Activated CD8-positive, alpha-beta memory T cell treated with anti-CD3 and anti-CD28 coated beads, Interleukin-2, amount 50 U/mL, for 1 hour (primary cell): Measurements from ENCODE around the gene SETBP1.

ENCODE experiments used
- DNase-seq: peaks from one replicate; pipeline ENCODE4 v3.0.0-alpha.2; 2020; ENCODE audit errors: extremely low read depth

The SETBP1 gene

GRCh38 chr18:44731530-44732237 is 51.0 kb downstream of the SETBP1 start:
- DNase-seq = no peak

GRCh38 chr18:44732238-44732563 is 51.5 kb downstream of the SETBP1 start:
- no peak for DNase-seq

GRCh38 chr18:44732599-44732998 is 51.9 kb downstream of the SETBP1 start:
- DNase-seq = no peak

- no peak for DNase-seq
These were observed 52.5 kb downstream of the SETBP1 start for GRCh38 chr18:44733069-44733753.

GRCh38 chr18:44733754-44734465 is 53.2 kb downstream of the SETBP1 start:
- no peak for DNase-seq

- DNase-seq = no peak
These were observed 54.4 kb downstream of the SETBP1 start for GRCh38 chr18:44735096-44735495.

- DNase-seq = no peak
These were observed 56.1 kb downstream of the SETBP1 start for GRCh38 chr18:44736664-44737380.

- DNase-seq = no peak
These were observed 56.9 kb downstream of the SETBP1 start for GRCh38 chr18:44737623-44738022.

GRCh38 chr18:44740000-44740399 is 59.3 kb downstream of the SETBP1 start:
- no peak for DNase-seq

GRCh38 chr18:44741085-44741484 is 60.4 kb downstream of the SETBP1 start:
- DNase-seq = no peak

GRCh38 chr18:44741511-44741910 is 60.8 kb downstream of the SETBP1 start:
- DNase-seq = no peak

- DNase-seq = no peak
These were observed 61.4 kb downstream of the SETBP1 start for GRCh38 chr18:44742126-44742525.

GRCh38 chr18:44742718-44743311 is 62.1 kb downstream of the SETBP1 start:
- no peak for DNase-seq

- no peak for DNase-seq
These were observed 62.9 kb downstream of the SETBP1 start for GRCh38 chr18:44743631-44744030.

GRCh38 chr18:44744161-44745121 is 63.8 kb downstream of the SETBP1 start:
- DNase-seq = no peak

GRCh38 chr18:44747157-44747556 is 66.5 kb downstream of the SETBP1 start:
- no peak for DNase-seq

GRCh38 chr18:44748582-44748981 is 67.9 kb downstream of the SETBP1 start:
- no peak for DNase-seq

- DNase-seq = no peak
These were observed 70.1 kb downstream of the SETBP1 start for GRCh38 chr18:44750774-44751173.

- DNase-seq = no peak
These were observed 73.9 kb downstream of the SETBP1 start for GRCh38 chr18:44754567-44754966.

GRCh38 chr18:44758861-44759631 is 78.4 kb downstream of the SETBP1 start:
- no peak for DNase-seq
